GM18511 (cell line): Measurements from ENCODE around the gene SCGB1C1.
"Not testable (repeated sequence)": the region's sequence is repeated elsewhere in the genome, so short reads cannot be mapped to it uniquely, and the experiment has no call there.

Experiments used
- ATAC-seq: cut with Tn5 transposase; IDR thresholded peaks from one replicate; pipeline ENCODE4 v1.9.1; 2021; ENCODE audit warnings: mild to moderate bottlenecking, moderate library complexity; ENCODE audit not compliant: unreplicated experiment

The SCGB1C1 gene

DNA sequence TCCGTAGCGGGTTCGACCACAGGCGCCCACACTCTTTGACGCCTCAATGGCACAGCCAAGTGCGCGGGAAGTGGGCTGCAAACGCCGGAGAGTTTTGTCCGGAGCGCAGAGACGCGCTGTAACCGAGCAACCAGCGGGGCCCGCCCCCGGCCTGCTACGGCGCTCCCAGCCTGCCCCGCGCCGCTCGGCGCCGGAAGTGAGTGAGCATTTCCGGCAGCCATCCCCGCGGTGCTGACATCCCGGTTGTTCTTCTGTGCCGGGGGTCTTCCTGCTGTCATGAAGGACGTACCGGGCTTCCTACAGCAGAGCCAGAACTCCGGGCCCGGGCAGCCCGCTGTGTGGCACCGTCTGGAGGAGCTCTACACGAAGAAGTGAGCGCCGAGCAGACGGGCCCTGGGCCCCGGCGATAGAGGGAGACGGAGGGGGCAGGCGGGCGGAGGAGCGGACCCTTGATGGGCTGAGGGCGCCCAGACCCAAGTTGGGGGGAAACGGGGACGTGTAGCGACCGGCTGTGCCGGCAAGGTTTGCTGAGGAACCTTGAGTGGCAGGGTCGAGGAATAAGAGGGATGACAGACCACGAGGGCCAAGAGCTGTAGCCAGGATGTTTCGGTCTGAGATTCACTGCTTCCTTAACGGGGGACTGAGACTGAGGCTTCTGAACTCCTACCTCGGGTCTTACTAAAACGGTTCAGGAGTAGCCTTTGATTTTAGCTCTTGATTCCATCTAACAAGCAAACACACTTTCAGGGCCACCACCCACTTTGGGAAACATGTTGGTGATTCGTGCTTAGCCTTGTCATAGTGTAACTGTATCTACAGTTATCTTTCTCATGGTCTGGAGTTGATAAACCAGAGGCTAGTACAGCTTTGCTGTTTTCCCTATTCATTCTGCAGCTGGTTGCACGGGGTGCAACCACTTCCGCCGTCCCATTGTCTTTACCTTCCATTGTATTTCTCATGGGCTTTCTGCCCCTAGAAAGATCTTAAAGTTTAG lies 44.2 kb downstream of the SCGB1C1 start, which contains the start of gene PSMD13:
Gene PSMD13 (plus strand): TSS at position 203 of the 994 bp plus-strand sequence. CDS start 74 bp downstream, at position 277.
- ATAC-seq: peak; percentile 86

GRCh38 chr11:238346-238745 lies 45.5 kb downstream of the SCGB1C1 start:
- ATAC-seq: not testable (repeated sequence)

DNA sequence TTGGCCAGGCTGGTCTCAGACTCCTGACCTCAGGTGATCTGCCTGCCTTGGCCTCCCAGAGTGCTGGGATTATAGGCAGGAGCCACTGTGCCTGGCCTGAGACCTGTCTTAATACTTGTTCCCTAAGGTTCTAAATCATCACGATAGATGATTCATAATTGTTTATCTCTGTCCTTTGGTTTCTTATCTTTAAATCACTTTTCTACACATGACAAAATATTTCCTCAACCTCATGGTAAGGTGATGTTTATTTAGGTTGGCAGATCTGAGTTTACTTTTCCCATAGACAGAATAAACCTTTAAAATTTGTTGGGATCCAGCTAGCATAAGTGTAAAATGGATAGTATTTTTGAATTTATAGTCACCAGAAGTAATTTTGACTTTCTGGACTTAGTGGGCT lies 47.4 kb downstream of the SCGB1C1 start:
- ATAC-seq: no peak

DNA sequence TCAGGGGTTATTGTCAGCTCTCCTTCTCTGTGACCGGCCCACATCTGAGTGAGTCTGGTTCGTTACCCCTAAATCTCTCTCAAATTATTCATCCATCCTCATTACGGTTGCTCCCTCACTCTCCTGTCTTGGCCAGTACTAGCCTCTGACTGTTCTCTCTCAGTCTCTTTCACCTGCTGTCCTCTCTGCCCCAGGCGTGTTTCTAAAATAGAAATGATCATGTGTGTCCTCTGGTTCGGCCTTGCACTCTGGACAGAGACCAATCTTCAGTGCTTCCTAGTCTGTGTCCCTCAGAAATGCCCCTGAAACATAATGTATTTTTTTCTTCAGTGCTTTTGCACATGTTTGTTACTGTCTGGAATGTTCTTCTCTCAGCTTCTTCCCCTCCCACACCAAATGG lies 48.8 kb downstream of the SCGB1C1 start:
- no peak for ATAC-seq
